ENCODE data around the gene COPS9. TPM values are rescaled to one million over a fixed set of nuclear protein-coding genes. Genes with fewer than 3 reads are reported as not detected.

COPS9 gene
- total RNA-seq, 1 donor from 2014 or later, result 165 TPM

GRCh38 chr2:240182476-240182875 is 46.4 kb upstream of the COPS9 start:
- no peak overlapping the region for H3K4me3 Mint-ChIP-seq (ENCODE audit: unreplicated experiment)

GRCh38 chr2:240182001-240182400 is 45.9 kb upstream of the COPS9 start:
- DNase-seq (ENCODE audit: low spot score), result no peak
- Mint-ChIP-seq H3K4me3 (ENCODE audit: unreplicated experiment) (no peak overlapping the region), H3K27ac (ENCODE audit: unreplicated experiment) (no peak overlapping the region), H3K9me3 (ENCODE audit: unreplicated experiment) (no peaks in the 10 kb centered on the region), H3K27me3 (ENCODE audit: unreplicated experiment) (peaks cover 3% of the 10 kb centered on the region), H3K4me1 (ENCODE audit: unreplicated experiment) (no peaks in the 10 kb centered on the region), H3K36me3 (ENCODE audit: low read depth, unreplicated experiment) (no peaks in the 10 kb centered on the region)
- no peak for TF ChIP-seq CTCF (IDR thresholded peaks at IDR 0.05; ENCODE audit: unreplicated experiment)

More at GRCh38 chr2:240182476-240182875, 46.4 kb upstream of the COPS9 start:
- H3K4me1 Mint-ChIP-seq (ENCODE audit: unreplicated experiment), result no peaks in the 10 kb centered on the region
- H3K27ac Mint-ChIP-seq (ENCODE audit: unreplicated experiment), result no peak overlapping the region
- no peak for TF ChIP-seq CTCF (IDR thresholded peaks at IDR 0.05; ENCODE audit: unreplicated experiment)
- H3K27me3 Mint-ChIP-seq (ENCODE audit: unreplicated experiment), result peaks cover 3% of the 10 kb centered on the region
- DNase-seq (ENCODE audit: low spot score), result no peak
- H3K9me3 Mint-ChIP-seq (ENCODE audit: unreplicated experiment), result no peaks in the 10 kb centered on the region
- no peaks in the 10 kb centered on the region for H3K36me3 Mint-ChIP-seq (ENCODE audit: low read depth, unreplicated experiment)

- Mint-ChIP-seq H3K27ac (ENCODE audit: unreplicated experiment) (no peak overlapping the region), H3K9me3 (ENCODE audit: unreplicated experiment) (no peaks in the 10 kb centered on the region)
Measured at GRCh38 chr2:240179941-240180666, 44.0 kb upstream of the COPS9 start.

GRCh38 chr2:240179186-240179815 is 43.2 kb upstream of the COPS9 start:
- Mint-ChIP-seq H3K9me3 (ENCODE audit: unreplicated experiment) (no peaks in the 10 kb centered on the region), H3K36me3 (ENCODE audit: low read depth, unreplicated experiment) (no peaks in the 10 kb centered on the region), H3K4me1 (ENCODE audit: unreplicated experiment) (no peaks in the 10 kb centered on the region), H3K4me3 (ENCODE audit: unreplicated experiment) (no peak overlapping the region), H3K27ac (ENCODE audit: unreplicated experiment) (no peak overlapping the region), H3K27me3 (ENCODE audit: unreplicated experiment) (no peaks in the 10 kb centered on the region)
- TF ChIP-seq CTCF (IDR thresholded peaks at IDR 0.05; ENCODE audit: unreplicated experiment), result no peak
- DNase-seq (ENCODE audit: low spot score), result no peak

More at GRCh38 chr2:240179941-240180666, 44.0 kb upstream of the COPS9 start:
- no peak for TF ChIP-seq CTCF (IDR thresholded peaks at IDR 0.05; ENCODE audit: unreplicated experiment)
- no peaks in the 10 kb centered on the region for H3K36me3 Mint-ChIP-seq (ENCODE audit: low read depth, unreplicated experiment)
- H3K4me1 Mint-ChIP-seq (ENCODE audit: unreplicated experiment), result no peaks in the 10 kb centered on the region
- H3K27me3 Mint-ChIP-seq (ENCODE audit: unreplicated experiment), result no peaks in the 10 kb centered on the region
- no peak overlapping the region for H3K4me3 Mint-ChIP-seq (ENCODE audit: unreplicated experiment)
- no peak for DNase-seq (ENCODE audit: low spot score)

GRCh38 chr2:240178564-240178963 is 42.5 kb upstream of the COPS9 start:
- no peak for TF ChIP-seq CTCF (IDR thresholded peaks at IDR 0.05; ENCODE audit: unreplicated experiment)
- no peaks in the 10 kb centered on the region for H3K4me1 Mint-ChIP-seq (ENCODE audit: unreplicated experiment)
- no peaks in the 10 kb centered on the region for H3K27me3 Mint-ChIP-seq (ENCODE audit: unreplicated experiment)
- no peaks in the 10 kb centered on the region for H3K36me3 Mint-ChIP-seq (ENCODE audit: low read depth, unreplicated experiment)
- no peaks in the 10 kb centered on the region for H3K9me3 Mint-ChIP-seq (ENCODE audit: unreplicated experiment)
- DNase-seq (ENCODE audit: low spot score), result no peak
- no peak overlapping the region for H3K4me3 Mint-ChIP-seq (ENCODE audit: unreplicated experiment)
- no peak overlapping the region for H3K27ac Mint-ChIP-seq (ENCODE audit: unreplicated experiment)

Measured in endothelial cell (in vitro differentiated cells).